ENCODE measurements around the gene USP22.

DNA sequence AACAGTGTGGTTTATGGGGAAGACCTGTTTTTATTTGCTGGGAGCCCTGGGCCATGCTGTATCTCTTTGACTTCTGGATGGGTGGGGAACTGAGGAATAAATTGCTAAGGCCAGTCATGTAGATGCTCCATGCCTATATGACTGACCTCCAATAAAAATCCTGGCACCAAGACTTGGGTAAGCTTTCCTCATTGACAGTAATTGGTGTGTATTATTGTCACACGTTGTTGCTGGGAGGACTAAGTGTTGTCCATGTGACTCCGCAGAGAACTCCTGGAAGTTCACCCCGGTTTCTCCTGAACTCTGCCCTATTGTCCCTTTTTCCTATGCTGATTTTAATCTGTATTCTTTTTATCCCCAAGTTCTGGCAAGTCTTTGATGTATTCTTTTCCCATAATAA is 33.4 kb upstream of the USP22 start:
- no peak for TF ChIP-seq CTCF (conservative IDR thresholded peaks at IDR 0.05 in 1 of 2, IDR thresholded peaks at IDR 0.05 in 1 of 2; ENCODE audit: low read depth in 1 of 2, low read length in 2 of 2)
- TF ChIP-seq EZH2 (IDR thresholded peaks at IDR 0.05; ENCODE audit: low read length, missing control alignments), result no peak
